ENCODE measurements around the gene PSMG1. TPM values are rescaled to one million over a fixed set of nuclear protein-coding genes. Genes with fewer than 3 reads are reported as not detected.

Gene PSMG1
- polyA plus RNA-seq, 1 of the 3 experiments (the other 2 are of a cell fraction), result 39.6 TPM

- POLR2A ChIA-PET, result no interaction called here
- no peaks in the 10 kb centered on the region for H3K9me2 ChIP-seq
- no peak overlapping the region for H3K9ac ChIP-seq
- no peaks in the 10 kb centered on the region for H3K9me3 ChIP-seq
- H3F3A ChIP-seq (replicated peaks; ENCODE audit: insufficient read depth), result no peaks in the 10 kb centered on the region
- H3K4me1 ChIP-seq (ENCODE audit: control insufficient read depth in 1 of 2, insufficient read depth in 2 of 2, low read depth in 1 of 2, low read length in 1 of 2), result no peaks in the 10 kb centered on the region
- CTCF ChIA-PET, result interaction anchor here (3.0 kb wide), 1 partner anchor 11 kb away, joined by 12 read pairs; no protein-coding TSS in a partner anchor
- no peak overlapping the region for H3K27ac ChIP-seq (ENCODE audit: low read depth in 2 of 2, low read length in 1 of 2)
- DNase-seq, result no peak
- no peak overlapping the region for H3K4me3 ChIP-seq (ENCODE audit: low read depth in 2 of 2, low read length in 1 of 2)
- WGBS (ENCODE audit: low lambda C conversion rate), result 48% methylated on average over 2 of the region's 2 CpGs
- no peak overlapping the region for H2AFZ ChIP-seq (ENCODE audit: low read depth)
- H3K79me2 ChIP-seq (ENCODE audit: insufficient read depth), result no peaks in the 10 kb centered on the region
- H3K36me3 ChIP-seq (replicated peaks in 1 of 2; ENCODE audit: control insufficient read depth in 1 of 2, insufficient read depth in 2 of 2, low read length in 1 of 2), result no peaks in the 10 kb centered on the region
- no peak overlapping the region for H3K4me2 ChIP-seq
- H3K27me3 ChIP-seq (ENCODE audit: insufficient read depth), result no peaks in the 10 kb centered on the region
- no peak for TF ChIP-seq FOXM1 (IDR thresholded peaks at IDR 0.05; ENCODE audit: low read depth)
- no peak for TF ChIP-seq REST (IDR thresholded peaks at IDR 0.05; ENCODE audit: low read depth, low read length)
- TF ChIP-seq FOXJ3 (CRISPR knock-in tag; IDR thresholded peaks at IDR 0.05), result no peak
- TF ChIP-seq YY1 (IDR thresholded peaks at IDR 0.05; ENCODE audit: low read depth), result no peak
- TF ChIP-seq RAD21 (IDR thresholded peaks at IDR 0.05; ENCODE audit: low read length), result no peak
- TF ChIP-seq FOSL2 (IDR thresholded peaks at IDR 0.05; ENCODE audit: borderline replicate concordance, low read depth), result no peak
- no peak for TF ChIP-seq TAF1 (IDR thresholded peaks at IDR 0.05; ENCODE audit: borderline replicate concordance, low read depth, low read length)
- TF ChIP-seq POLR2AphosphoS5 (IDR thresholded peaks at IDR 0.05; ENCODE audit: low read depth, low read length), result no peak
- TF ChIP-seq CTCF (IDR thresholded peaks at IDR 0.05), result no peak
- TF ChIP-seq MEF2A (IDR thresholded peaks at IDR 0.05; ENCODE audit: borderline replicate concordance, low read depth), result no peak
- no peak for TF ChIP-seq RFX5 (IDR thresholded peaks at IDR 0.05; ENCODE audit: low read length)
- no peak for TF ChIP-seq MAX (IDR thresholded peaks at IDR 0.05; ENCODE audit: low read depth)
- no peak for TF ChIP-seq USF2 (IDR thresholded peaks at IDR 0.05; ENCODE audit: borderline replicate concordance, low read depth, low read length)
- H4K20me1 ChIP-seq (ENCODE audit: insufficient read depth), result no peaks in the 10 kb centered on the region
These were observed 34.3 kb downstream of the PSMG1 start for GRCh38 chr21:39148975-39149374.

Measured in SK-N-SH (cell line).